ENCODE data around the gene CCAR1. TPM values are rescaled to one million over a fixed set of nuclear protein-coding genes. Genes with fewer than 3 reads are reported as not detected.
"Not testable (repeated sequence)": the region's sequence is repeated elsewhere in the genome, so short reads cannot be mapped to it uniquely, and the experiment has no call there.

The CCAR1 gene
- total RNA-seq, 1 donor from 2014 or later = 17.5 TPM

DNA sequence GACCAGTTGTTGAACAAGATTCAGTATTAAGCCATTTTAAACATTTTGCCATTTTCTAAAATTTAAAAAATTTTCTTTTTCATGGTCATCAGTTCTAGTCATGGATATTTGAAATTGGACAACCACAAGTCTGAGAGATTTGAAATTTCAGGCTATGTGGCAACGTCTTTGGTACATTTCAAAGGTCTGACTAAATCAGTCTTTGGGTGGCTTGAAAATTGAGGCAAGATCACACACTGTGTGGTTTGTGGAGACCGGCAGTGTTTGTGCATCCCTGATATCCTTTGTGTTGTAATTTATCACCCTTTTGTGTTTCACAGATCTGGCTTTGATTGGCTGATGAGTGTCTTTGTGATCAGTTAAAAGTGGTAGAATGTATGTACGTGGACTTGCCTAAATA is 35.7 kb downstream of the CCAR1 start:
- no peak for DNase-seq (ENCODE audit: low read depth in 2 of 2)

DNA sequence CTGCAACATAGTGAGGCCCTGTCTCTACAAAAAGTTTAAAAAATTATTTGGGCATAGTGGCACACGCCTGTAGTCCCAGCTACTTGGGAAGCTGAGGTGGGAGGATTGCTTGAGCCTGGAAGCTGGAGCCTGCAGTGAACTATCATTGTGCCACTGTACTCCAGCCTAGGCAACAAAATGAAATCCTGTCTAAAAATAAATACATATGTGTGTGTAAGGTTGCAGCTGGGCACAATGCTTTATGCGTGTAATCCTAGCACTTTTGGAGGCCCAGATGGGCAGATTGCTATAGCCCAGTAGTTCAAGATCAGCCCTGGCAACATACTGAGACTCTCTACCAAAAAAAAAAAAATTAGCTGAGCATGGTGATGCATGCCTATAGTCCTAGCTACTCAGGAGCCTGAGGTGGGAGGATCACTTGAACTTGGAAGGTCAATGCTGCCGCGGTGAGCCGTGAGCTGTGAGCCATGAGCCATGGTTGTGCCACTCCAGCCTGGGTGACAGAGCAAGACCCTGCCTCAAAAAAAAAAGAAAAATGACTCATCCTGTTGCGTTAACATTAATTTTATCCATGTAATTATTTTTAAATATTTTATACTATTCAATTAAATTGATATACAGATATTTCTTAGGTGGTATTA is 38.3 kb downstream of the CCAR1 start:
- DNase-seq (ENCODE audit: low read depth in 2 of 2) = no peak

- DNase-seq (ENCODE audit: low read depth in 2 of 2) = no peak
Observed at GRCh38 chr10:68759967-68760366, 38.9 kb downstream of the CCAR1 start.

- not testable (repeated sequence) for DNase-seq (ENCODE audit: low read depth in 2 of 2)
Observed at GRCh38 chr10:68767407-68767806, 46.4 kb downstream of the CCAR1 start.

DNA sequence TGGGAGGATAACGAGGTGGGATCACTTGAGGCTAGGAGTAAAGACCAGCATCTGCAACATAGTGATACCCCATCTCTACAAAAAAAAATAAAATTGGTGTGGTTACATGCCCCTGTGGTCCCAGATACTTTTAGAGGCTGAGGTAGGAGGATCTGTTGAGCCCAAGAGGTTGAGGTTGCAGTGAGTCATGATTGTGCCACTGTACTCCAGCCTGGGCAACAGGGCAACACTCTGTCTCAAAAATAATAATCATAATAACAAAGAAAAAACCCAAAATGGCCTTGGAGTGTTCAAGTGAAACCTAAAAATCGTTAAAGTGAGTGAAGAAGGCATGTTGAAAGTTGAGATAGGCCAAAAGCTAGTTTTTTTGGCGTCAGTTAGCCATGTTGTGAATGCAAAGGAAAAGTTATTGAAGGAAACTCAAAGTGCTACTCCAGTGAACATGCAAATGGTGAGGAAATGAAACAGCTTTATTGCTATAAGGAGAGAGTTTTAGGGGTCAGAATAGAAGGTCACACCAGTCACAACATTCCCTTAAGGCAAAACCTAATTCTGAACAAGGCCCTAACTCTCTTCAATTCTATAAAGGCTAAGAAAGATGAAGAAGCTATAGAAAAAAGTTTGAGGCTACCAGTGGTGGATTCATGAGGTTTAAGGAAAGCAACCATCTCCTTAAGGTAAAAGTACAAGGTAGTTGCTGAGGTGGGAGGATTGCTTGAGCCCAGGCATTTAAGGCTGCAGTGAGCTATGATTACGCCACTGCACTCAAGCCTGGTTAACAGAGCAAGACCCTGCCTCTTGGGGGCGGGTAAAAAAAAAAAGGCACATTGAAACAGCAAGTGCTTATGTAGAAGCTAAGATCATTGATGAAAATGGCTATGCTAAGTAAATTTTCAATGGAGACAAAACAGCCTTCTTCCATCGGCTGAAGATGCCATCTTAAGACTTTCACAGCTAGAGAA is 60.9 kb downstream of the CCAR1 start:
- DNase-seq (ENCODE audit: low read depth in 2 of 2) = no peak

GRCh38 chr10:68784476-68784875 is 63.4 kb downstream of the CCAR1 start:
- no peak for DNase-seq (ENCODE audit: low read depth in 2 of 2)

- no peak for DNase-seq (ENCODE audit: low read depth in 2 of 2)
Observed at GRCh38 chr10:68787813-68788212, 66.8 kb downstream of the CCAR1 start.

- no peak for DNase-seq (ENCODE audit: low read depth in 2 of 2)
Observed at GRCh38 chr10:68790476-68790875, 69.4 kb downstream of the CCAR1 start.

DNA sequence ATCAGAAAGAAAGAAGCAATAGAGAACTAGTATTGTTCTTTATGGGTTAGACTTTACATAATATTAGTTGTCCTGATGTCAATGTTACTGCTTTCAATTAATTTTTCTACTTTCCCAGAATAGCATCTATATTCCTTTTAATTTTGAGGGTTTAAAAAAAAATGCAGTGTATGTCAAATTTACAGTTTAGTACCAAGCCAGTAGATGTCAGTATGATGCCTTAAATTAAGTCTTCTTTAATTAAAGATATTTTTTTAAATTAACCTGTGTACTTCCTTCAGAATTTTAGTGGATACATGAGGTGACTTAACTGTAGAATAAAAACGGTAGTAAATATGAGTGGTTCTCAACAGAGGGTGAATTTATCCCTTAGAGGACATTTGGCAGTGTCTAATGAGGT is 71.1 kb downstream of the CCAR1 start:
- peak in 1 of 2 donors; percentile 19 for DNase-seq (ENCODE audit: low read depth in 2 of 2)

DNA sequence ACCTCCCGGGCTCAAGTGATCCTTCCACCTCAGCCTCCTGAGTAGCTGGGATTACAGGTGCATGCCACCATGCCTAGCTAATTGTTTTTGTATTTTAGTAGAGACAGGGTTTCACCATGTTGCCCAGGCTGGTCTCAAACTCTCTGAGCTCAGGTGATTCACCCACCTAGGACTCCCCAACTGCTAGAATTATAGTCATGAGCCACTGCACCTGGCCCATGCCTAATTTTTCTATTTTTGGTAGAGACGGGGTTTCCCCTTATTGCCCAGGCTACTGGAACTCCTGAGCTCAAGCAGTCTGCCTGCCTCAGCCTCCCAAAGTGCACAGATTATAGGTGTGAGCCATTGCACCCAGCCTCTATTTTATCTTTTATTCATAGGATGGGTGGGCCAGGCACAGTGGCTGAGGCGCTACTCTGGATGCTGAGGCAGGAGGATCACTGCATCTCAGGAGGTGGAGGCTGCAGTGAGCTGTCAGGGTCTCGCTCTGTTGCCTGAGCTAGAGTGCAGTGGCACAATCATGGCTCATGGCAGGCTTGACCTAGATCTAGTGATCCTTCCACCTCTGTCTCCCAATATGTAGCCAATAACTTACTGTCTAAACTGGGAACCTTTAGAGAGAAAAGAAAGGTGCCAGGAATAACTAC is 75.0 kb downstream of the CCAR1 start:
- no peak for DNase-seq (ENCODE audit: low read depth in 2 of 2)

- DNase-seq (ENCODE audit: low read depth in 2 of 2) = no peak
Observed at GRCh38 chr10:68796605-68797004, 75.6 kb downstream of the CCAR1 start.

DNA sequence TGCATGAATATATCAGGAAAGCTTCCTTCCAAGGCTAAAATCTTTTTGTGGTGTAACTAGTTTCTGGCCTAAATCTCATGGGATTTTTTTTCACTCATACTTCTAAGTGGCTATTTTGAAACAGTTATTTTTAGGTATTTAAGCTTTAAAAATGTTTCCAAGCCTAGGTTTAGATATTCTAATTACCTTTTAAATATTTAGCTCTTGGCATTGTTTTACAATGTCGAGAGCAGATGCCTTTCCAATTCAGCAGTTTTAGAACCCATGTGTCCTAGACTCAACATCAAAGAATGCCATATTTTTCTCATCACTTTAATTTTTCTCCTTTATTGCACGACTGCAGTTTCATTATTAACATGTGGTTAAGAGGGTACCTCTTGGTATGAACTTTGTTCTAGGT is 79.2 kb downstream of the CCAR1 start:
- DNase-seq (ENCODE audit: low read depth in 2 of 2) = no peak

DNA sequence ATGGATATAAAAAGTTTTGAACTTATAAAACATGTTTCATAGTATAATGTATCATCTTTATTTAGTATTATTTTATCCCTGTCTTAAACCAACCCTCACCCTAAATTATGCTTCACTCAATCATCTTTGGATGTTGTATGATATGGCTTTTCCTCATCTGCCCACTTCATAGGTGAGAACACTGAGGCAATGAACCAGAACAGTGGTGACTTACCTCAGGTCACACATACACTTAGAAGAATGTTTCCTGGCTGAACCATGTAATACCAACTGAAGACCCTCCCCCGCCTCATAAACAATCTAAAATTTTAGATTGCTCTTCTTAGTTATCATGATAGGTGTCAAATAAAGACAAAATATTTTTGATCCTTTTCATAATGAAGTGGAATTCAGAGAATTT is 83.7 kb downstream of the CCAR1 start:
- no peak for DNase-seq (ENCODE audit: low read depth in 2 of 2)

DNA sequence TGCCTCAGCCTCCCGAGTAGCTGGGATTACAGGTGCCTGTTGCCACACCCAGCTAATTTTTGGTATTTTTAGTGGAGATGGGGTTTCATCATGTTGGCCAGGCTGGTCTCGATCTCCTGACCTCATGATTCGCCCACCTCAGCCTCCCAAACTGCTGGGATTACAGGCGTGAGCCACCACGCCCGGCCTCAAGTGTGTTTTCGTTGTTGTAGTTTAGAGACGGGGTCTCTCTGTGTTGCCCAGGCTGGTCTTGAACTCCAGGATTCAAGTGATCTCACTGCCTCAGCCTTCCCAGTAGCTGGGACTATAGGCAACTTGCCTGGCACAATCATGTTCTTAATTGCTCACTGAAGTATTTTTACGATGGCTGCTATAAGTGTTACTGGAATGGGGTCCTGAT is 89.8 kb downstream of the CCAR1 start:
- not testable (repeated sequence) for DNase-seq (ENCODE audit: low read depth in 2 of 2)

- no peak for DNase-seq (ENCODE audit: low read depth in 2 of 2)
Observed at GRCh38 chr10:68811314-68812009, 90.4 kb downstream of the CCAR1 start.

GRCh38 chr10:68812420-68812819 is 91.4 kb downstream of the CCAR1 start:
- DNase-seq (ENCODE audit: low read depth in 2 of 2) = no peak

GRCh38 chr10:68813559-68813958 is 92.5 kb downstream of the CCAR1 start:
- no peak for DNase-seq (ENCODE audit: low read depth in 2 of 2)

DNA sequence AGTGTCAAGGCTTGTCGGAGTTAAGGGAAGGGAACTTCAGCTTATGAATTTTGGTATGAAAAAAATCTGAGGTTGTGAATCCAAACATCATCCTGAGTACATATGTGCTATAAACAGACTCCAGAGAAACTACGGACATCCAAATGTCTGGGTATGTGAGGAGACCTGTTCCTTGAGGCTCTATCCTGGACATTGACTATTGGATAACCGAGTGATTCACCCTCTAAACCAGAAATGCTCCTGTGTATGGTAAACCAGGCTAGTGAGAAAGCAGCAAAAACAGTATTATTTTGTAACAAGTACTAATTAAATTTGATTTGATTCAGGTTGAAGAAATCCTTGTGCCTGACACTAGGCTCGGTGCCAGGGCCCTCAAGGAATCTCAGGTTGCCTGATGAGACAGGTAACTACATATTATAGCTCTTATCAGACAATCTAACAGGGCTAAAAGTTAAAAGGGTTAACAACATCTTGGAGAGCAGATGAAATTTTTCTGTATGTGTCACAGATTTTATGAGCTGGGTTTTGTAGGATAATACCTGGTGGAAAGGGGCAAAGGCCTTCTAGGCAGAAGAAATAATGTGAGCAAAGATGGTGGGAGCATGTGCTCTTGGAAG is 95.9 kb downstream of the CCAR1 start:
- no peak for DNase-seq (ENCODE audit: low read depth in 2 of 2)

DNA sequence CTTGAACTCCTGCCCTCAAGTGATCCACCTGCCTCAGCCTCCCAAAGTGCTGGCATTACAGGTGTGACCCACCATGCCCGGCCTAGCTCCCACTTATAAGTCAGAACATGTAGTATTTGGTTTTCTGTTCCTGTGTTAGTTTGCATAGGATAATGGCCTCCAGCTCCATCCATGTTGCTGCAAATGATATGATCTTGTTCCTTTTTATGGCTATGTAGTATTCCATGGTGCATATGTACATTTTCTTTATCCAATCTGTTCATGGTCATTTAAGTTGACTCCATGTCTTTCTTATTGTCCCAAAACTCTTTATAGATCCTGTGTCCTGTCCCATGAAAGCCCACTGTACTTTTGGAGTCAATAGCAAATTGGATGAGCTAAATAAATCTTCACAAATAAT is 99.3 kb downstream of the CCAR1 start:
- not testable (repeated sequence) for DNase-seq (ENCODE audit: low read depth in 2 of 2)

DNA sequence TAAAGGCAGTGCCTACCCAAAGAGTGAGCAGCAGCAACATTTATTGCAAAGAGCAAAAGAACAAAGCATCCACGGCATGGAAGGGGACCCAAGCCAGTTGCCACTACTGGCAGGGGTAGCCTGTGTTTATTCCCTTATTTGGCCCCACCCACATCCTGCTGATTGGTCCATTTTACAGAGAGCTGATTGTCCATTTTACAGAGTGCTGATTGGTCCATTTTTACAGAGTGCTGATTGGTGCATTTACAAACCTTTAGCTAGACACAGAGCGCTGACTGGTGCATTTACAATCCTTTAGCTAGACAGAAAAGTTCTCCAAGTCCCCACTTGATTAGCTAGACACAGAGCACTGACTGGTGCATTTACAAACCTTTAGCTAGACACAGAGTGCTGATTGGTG is 101.6 kb downstream of the CCAR1 start:
- not testable (repeated sequence) for DNase-seq (ENCODE audit: low read depth in 2 of 2)

Data from lung microvascular endothelial cell (primary cell).